Measurements from ENCODE around the gene FAM151B.
"Not testable (repeated sequence)": the region's sequence is repeated elsewhere in the genome, so short reads cannot be mapped to it uniquely, and the experiment has no call there.

Gene FAM151B

GRCh38 chr5:80565330-80565729, 77.4 kb downstream of the FAM151B start:
- Histone ChIP-seq H3K4me3 (ENCODE audit: low read length in 2 of 2) (no peak overlapping the region), H3K27ac (ENCODE audit: low read length) (no peak overlapping the region), H3K36me3 (ENCODE audit: control insufficient read depth in 2 of 2, insufficient read depth in 2 of 2, low read length in 2 of 2) (no peaks in the 10 kb centered on the region), H3K27me3 (ENCODE audit: control insufficient read depth in 1 of 2, insufficient read depth in 2 of 2, low read length in 2 of 2) (peaks cover 14 to 21% of the 10 kb centered on the region in 2 donors), H3K9ac (ENCODE audit: low read length in 2 of 2) (no peak overlapping the region), H3K9me3 (ENCODE audit: control insufficient read depth in 2 of 2, low read length in 2 of 2) (no peaks in the 10 kb centered on the region), H3K4me1 (ENCODE audit: control insufficient read depth, insufficient read depth, low read length) (peaks cover 5% of the 10 kb centered on the region)

DNA sequence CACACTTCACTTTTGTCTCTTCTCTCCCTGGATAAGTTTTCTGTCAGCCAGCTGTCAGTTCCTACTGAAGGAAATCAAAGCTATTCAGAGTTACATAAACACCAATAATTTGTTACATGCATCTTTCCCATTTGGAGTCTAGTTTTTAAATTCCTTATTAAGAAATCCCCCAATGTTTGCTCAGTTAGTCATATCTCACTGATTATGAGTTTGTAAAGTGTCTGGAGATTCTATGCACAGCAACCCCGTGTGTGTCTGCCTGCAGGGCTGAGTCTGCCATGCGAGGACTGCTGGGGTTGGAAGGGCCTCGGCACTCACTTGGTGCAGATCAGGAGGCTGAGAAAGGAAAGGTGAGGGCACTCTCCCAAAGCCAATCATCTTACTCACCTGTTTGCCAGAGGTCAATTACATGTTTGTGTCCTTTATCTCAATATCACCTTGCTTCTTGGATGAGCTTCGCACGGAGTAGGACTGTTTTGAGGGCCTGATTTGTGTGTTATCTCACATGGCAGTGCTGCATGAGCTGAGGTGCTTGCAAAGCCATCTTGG, 78.9 kb downstream of the FAM151B start:
- Histone ChIP-seq H3K36me3 (ENCODE audit: control insufficient read depth in 2 of 2, insufficient read depth in 2 of 2, low read length in 2 of 2) (no peaks in the 10 kb centered on the region), H3K9me3 (ENCODE audit: control insufficient read depth in 2 of 2, low read length in 2 of 2) (no peaks in the 10 kb centered on the region), H3K9ac (ENCODE audit: low read length in 2 of 2) (no peak overlapping the region), H3K27ac (ENCODE audit: low read length) (no peak overlapping the region), H3K4me1 (ENCODE audit: control insufficient read depth, insufficient read depth, low read length) (peaks cover 8% of the 10 kb centered on the region), H3K27me3 (ENCODE audit: control insufficient read depth in 1 of 2, insufficient read depth in 2 of 2, low read length in 2 of 2) (peaks cover 17 to 28% of the 10 kb centered on the region in 2 donors), H3K4me3 (ENCODE audit: low read length in 2 of 2) (no peak overlapping the region)

DNA sequence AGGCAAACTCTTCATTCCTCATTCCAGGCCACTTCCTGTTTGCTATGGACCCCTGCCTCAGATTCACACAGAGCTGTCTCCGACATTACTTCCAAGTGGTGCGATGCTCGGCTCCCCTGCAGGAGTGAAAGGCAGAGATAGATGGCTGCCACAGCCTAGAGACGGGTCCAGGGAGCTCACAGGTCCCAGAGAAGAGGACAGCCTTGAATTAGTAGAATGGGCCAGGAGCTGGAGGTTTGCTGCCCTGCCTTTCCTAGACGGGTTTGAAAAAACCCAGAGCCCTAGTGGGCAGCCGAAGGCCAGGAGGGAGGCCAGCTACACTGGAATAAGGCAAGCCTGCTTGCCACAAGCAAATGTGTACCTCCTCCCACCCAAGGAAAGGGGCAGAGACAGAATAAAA, 80.4 kb downstream of the FAM151B start:
- Histone ChIP-seq H3K9me3 (ENCODE audit: control insufficient read depth in 2 of 2, low read length in 2 of 2) (no peaks in the 10 kb centered on the region), H3K27ac (ENCODE audit: low read length) (no peak overlapping the region), H3K4me3 (ENCODE audit: low read length in 2 of 2) (no peak overlapping the region), H3K4me1 (ENCODE audit: control insufficient read depth, insufficient read depth, low read length) (peaks cover 8% of the 10 kb centered on the region), H3K9ac (ENCODE audit: low read length in 2 of 2) (no peak overlapping the region), H3K27me3 (ENCODE audit: control insufficient read depth in 1 of 2, insufficient read depth in 2 of 2, low read length in 2 of 2) (peaks cover 20 to 31% of the 10 kb centered on the region in 2 donors), H3K36me3 (ENCODE audit: control insufficient read depth in 2 of 2, insufficient read depth in 2 of 2, low read length in 2 of 2) (no peaks in the 10 kb centered on the region)

DNA sequence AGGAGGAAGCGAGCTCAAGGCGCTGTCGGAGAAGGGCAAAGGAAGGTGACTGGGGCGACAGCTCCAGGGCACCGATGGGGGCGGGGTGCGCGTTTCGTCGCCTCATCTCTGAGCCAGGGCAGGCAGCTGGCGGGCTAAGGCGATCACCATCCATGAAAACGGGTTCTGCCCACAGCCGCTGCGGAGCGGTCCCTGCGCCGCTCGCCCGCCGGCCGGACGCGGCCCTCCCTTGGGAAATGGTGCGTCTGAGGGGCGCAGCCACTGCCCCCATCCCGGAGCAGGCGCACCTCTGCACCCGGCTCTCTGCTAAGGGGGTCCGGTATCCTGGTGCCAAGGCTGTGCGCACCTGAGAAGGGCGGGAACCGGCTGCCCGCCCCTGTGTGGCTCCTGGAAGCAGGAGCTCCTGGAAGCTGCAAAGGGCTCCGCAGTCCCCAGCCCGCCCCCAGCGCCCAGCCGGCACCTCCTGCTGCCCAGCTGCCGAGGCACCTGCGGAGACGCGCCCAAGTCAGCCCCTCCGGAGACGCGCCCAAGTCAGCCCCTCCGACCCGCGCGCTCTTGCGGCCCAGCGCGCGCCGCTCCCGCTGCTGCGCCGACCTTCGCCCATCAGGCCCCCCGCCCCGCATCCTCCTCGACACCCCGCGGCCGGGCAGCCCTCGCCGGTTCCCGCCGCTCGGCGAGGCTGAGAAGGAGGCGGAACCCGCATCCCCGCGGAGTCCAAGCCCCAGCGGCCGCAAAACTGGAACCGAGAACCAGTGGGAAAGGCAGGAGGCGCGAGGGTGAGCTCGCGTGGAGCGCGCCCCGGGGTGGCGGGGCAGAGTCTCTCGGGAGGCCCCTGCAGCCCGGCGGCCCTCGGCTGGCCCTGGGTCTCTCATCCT, 81.4 kb downstream of the FAM151B start:
- H3K36me3 ChIP-seq (ENCODE audit: control insufficient read depth in 2 of 2, insufficient read depth in 2 of 2, low read length in 2 of 2) = no peaks in the 10 kb centered on the region
- peaks cover 23 to 32% of the 10 kb centered on the region in 2 donors for H3K27me3 ChIP-seq (ENCODE audit: control insufficient read depth in 1 of 2, insufficient read depth in 2 of 2, low read length in 2 of 2)
- no peak overlapping the region for H3K9ac ChIP-seq (ENCODE audit: low read length in 2 of 2)
- H3K4me1 ChIP-seq (ENCODE audit: control insufficient read depth, insufficient read depth, low read length) = peaks cover 8% of the 10 kb centered on the region
- H3K27ac ChIP-seq (ENCODE audit: low read length) = no peak overlapping the region
- peak overlapping the region in 1 of 2 donors; percentile 44 for H3K4me3 ChIP-seq (ENCODE audit: low read length in 2 of 2)
- H3K9me3 ChIP-seq (ENCODE audit: control insufficient read depth in 2 of 2, low read length in 2 of 2) = no peaks in the 10 kb centered on the region

- Histone ChIP-seq H3K36me3 (ENCODE audit: control insufficient read depth in 2 of 2, insufficient read depth in 2 of 2, low read length in 2 of 2) (no peaks in the 10 kb centered on the region), H3K9me3 (ENCODE audit: control insufficient read depth in 2 of 2, low read length in 2 of 2) (no peaks in the 10 kb centered on the region), H3K4me3 (ENCODE audit: low read length in 2 of 2) (peak within 1 kb of the TSS in 1 of 2 donors; percentile 44), H3K4me1 (ENCODE audit: control insufficient read depth, insufficient read depth, low read length) (peaks cover 8% of the 10 kb centered on the region), H3K27ac (ENCODE audit: low read length) (no peak within 1 kb of the TSS), H3K9ac (ENCODE audit: low read length in 2 of 2) (no peak within 1 kb of the TSS), H3K27me3 (ENCODE audit: control insufficient read depth in 1 of 2, insufficient read depth in 2 of 2, low read length in 2 of 2) (peaks cover 23 to 35% of the 10 kb centered on the region in 2 donors)
Measured at GRCh38 chr5:80569961-80570786, 82.3 kb downstream of the FAM151B start, which contains the start of gene ANKRD34B. Gene ANKRD34B (minus strand): TSS chr5:80570280. CDS start chr5:80560019, 10,261 bp downstream.

GRCh38 chr5:80573062-80573461, 85.2 kb downstream of the FAM151B start:
- no peaks in the 10 kb centered on the region for H3K9me3 ChIP-seq (ENCODE audit: control insufficient read depth in 2 of 2, low read length in 2 of 2)
- H3K9ac ChIP-seq (ENCODE audit: low read length in 2 of 2) = no peak overlapping the region
- H3K36me3 ChIP-seq (ENCODE audit: control insufficient read depth in 2 of 2, insufficient read depth in 2 of 2, low read length in 2 of 2) = no peaks in the 10 kb centered on the region
- peaks cover 18 to 32% of the 10 kb centered on the region in 2 donors for H3K27me3 ChIP-seq (ENCODE audit: control insufficient read depth in 1 of 2, insufficient read depth in 2 of 2, low read length in 2 of 2)
- no peak overlapping the region for H3K27ac ChIP-seq (ENCODE audit: low read length)
- H3K4me1 ChIP-seq (ENCODE audit: control insufficient read depth, insufficient read depth, low read length) = peaks cover 8% of the 10 kb centered on the region
- no peak overlapping the region for H3K4me3 ChIP-seq (ENCODE audit: low read length in 2 of 2)

DNA sequence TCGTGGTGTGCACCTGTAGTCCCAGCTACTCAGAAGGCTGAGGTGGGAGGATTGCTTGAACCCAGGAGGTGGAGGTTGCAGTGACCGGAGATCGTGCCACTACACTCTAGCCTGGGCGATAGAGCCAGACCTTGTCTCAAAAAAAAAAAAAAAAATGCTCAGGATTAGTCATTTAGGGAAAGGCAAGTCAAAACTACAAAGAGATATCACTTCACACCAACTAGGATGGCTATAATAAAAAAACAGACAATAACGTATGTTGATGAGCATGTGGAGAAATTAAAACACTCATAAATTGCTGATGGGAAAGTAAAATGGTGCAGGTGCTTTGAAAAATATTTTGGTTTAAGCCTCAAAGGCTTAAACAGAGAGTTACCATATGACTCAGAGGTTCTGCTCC, 88.5 kb downstream of the FAM151B start:
- H3K27ac ChIP-seq (ENCODE audit: low read length) = no peak overlapping the region
- H3K36me3 ChIP-seq (ENCODE audit: control insufficient read depth in 2 of 2, insufficient read depth in 2 of 2, low read length in 2 of 2) = no peaks in the 10 kb centered on the region
- H3K4me3 ChIP-seq (ENCODE audit: low read length in 2 of 2) = no peak overlapping the region
- no peaks in the 10 kb centered on the region for H3K4me1 ChIP-seq (ENCODE audit: control insufficient read depth, insufficient read depth, low read length)
- H3K9ac ChIP-seq (ENCODE audit: low read length in 2 of 2) = no peak overlapping the region
- H3K9me3 ChIP-seq (ENCODE audit: control insufficient read depth in 2 of 2, low read length in 2 of 2) = no peaks in the 10 kb centered on the region
- H3K27me3 ChIP-seq (ENCODE audit: control insufficient read depth in 1 of 2, insufficient read depth in 2 of 2, low read length in 2 of 2) = peaks cover 6 to 8% of the 10 kb centered on the region in 2 donors

DNA sequence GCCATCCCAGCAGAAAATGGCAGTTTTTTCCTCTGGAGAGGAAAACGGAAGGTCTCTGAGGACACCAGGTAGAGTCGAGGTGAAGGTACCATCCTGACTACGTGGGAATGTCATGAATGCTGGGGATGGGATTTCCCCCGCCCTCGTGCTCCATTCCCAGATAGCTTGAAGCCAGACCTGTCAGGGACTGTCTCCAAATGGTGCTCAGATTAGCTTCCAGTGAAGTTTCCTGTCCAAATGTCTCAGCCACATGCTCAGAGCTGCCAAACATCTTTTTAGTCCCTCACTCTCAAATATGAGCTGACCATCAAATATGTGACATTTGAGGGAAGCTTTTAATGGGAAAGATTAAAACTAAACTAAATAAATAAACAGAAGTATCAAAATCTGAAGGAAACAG, 89.8 kb downstream of the FAM151B start:
- no peak overlapping the region for H3K27ac ChIP-seq (ENCODE audit: low read length)
- H3K9me3 ChIP-seq (ENCODE audit: control insufficient read depth in 2 of 2, low read length in 2 of 2) = no peaks in the 10 kb centered on the region
- H3K4me1 ChIP-seq (ENCODE audit: control insufficient read depth, insufficient read depth, low read length) = no peaks in the 10 kb centered on the region
- no peaks in the 10 kb centered on the region for H3K36me3 ChIP-seq (ENCODE audit: control insufficient read depth in 2 of 2, insufficient read depth in 2 of 2, low read length in 2 of 2)
- H3K4me3 ChIP-seq (ENCODE audit: low read length in 2 of 2) = no peak overlapping the region
- H3K9ac ChIP-seq (ENCODE audit: low read length in 2 of 2) = no peak overlapping the region
- H3K27me3 ChIP-seq (ENCODE audit: control insufficient read depth in 1 of 2, insufficient read depth in 2 of 2, low read length in 2 of 2) = peaks cover 4 to 7% of the 10 kb centered on the region in 2 donors

- H3K4me1 ChIP-seq (ENCODE audit: control insufficient read depth, insufficient read depth, low read length) = no peaks in the 10 kb centered on the region
- peaks cover 0 to 4% of the 10 kb centered on the region in 2 donors for H3K27me3 ChIP-seq (ENCODE audit: control insufficient read depth in 1 of 2, insufficient read depth in 2 of 2, low read length in 2 of 2)
- no peaks in the 10 kb centered on the region for H3K9me3 ChIP-seq (ENCODE audit: control insufficient read depth in 2 of 2, low read length in 2 of 2)
- H3K27ac ChIP-seq (ENCODE audit: low read length) = no peak overlapping the region
- no peak overlapping the region for H3K9ac ChIP-seq (ENCODE audit: low read length in 2 of 2)
- H3K4me3 ChIP-seq (ENCODE audit: low read length in 2 of 2) = no peak overlapping the region
- no peaks in the 10 kb centered on the region for H3K36me3 ChIP-seq (ENCODE audit: control insufficient read depth in 2 of 2, insufficient read depth in 2 of 2, low read length in 2 of 2)
Measured at GRCh38 chr5:80579050-80579449, 91.2 kb downstream of the FAM151B start.

DNA sequence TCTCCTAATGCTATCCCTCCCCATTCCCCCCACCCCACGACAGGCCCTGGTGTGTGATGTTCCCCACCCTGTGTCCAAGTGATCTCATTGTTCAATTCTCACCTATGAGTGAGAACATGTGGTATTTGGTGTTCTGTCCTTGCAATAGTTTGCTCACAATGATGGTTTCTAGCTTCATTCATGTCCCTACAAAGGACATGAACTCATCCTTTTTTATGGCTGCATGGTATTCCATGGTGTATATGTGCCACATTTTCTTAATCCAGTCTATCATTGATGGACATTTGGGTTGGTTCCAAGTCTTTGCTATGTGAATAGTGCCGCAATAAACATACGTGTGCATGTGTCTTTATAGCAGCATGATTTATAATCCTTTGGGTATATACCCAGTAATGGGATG, 92.4 kb downstream of the FAM151B start:
- not testable (repeated sequence) for H3K27me3 ChIP-seq (ENCODE audit: control insufficient read depth in 1 of 2, insufficient read depth in 2 of 2, low read length in 2 of 2); H3K4me3 ChIP-seq (ENCODE audit: low read length in 2 of 2); H3K9me3 ChIP-seq (ENCODE audit: control insufficient read depth in 2 of 2, low read length in 2 of 2); H3K9ac ChIP-seq (ENCODE audit: low read length in 2 of 2); H3K4me1 ChIP-seq (ENCODE audit: control insufficient read depth, insufficient read depth, low read length); H3K27ac ChIP-seq (ENCODE audit: low read length); H3K36me3 ChIP-seq (ENCODE audit: control insufficient read depth in 2 of 2, insufficient read depth in 2 of 2, low read length in 2 of 2)

All from stomach smooth muscle (tissue), 2 donors.